Stimulated activated naive B cell treated with anti-CD40 and anti-IgM and Interleukin-4, amounts not matched to agents 10 μg/mL and 1 μg/mL and 100 μg/mL, for 72 hours (primary cell): Measurements from ENCODE around the gene R3HCC1L.
"Not testable (repeated sequence)": the region's sequence is repeated elsewhere in the genome, so short reads cannot be mapped to it uniquely, and the experiment has no call there.

Experiments
- ATAC-seq, 2 donors: fragments of 150-1000 bp; cut with Tn5 transposase; replicated peaks; 2 replicates each; pipeline ENCODE4 v1.10.0; 2021; ENCODE audit warnings: moderate library complexity in 1 of 2
- DNase-seq: peaks from one replicate; pipeline ENCODE4 v3.0.0; 2021
- H3K27ac Mint-ChIP-seq: one replicate; pipeline ENCODE4 v1.8.0; 2022; ENCODE audit warnings: mild to moderate bottlenecking, mixed read lengths
- H3K27me3 Mint-ChIP-seq, 2 donors: one replicate each; pipeline ENCODE4 v1.8.0; 2022; ENCODE audit warnings: mixed read lengths in 2 of 2
- H3K36me3 Mint-ChIP-seq, 2 donors: one replicate each; pipeline ENCODE4 v1.8.0; 2022; ENCODE audit warnings: mixed read lengths in 2 of 2, mild to moderate bottlenecking in 1 of 2
- H3K4me1 Mint-ChIP-seq, 2 donors: one replicate each; pipeline ENCODE4 v1.8.0; 2022; ENCODE audit warnings: mixed read lengths in 2 of 2, mild to moderate bottlenecking in 1 of 2
- H3K4me3 Mint-ChIP-seq, 2 donors: one replicate each; pipeline ENCODE4 v1.8.0; 2022; ENCODE audit warnings: mild to moderate bottlenecking in 2 of 2, mixed read lengths in 2 of 2, moderate library complexity in 1 of 2
- H3K9me3 Mint-ChIP-seq, 2 donors: one replicate each; pipeline ENCODE4 v1.8.0; 2022; ENCODE audit warnings: mixed read lengths in 2 of 2, mild to moderate bottlenecking in 1 of 2

Gene R3HCC1L

DNA sequence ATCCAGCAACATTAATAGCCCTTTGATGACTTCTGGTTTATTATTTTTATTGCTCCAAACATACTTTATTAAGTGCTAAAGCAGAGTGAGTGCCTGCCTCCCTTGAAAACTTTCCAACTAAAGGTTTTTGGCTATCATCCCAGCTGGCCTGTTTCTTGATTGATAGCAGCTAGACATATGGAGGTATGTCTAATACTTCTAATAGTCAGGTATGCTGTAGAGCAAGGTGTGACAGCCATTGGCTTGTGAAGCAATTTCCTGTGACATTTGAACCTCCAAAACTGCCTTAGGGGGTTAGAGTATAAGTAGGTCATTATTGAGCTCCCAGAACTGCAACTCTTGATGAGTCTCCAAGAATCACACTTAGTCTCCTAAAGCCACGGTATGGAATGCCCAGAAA is 77.7 kb downstream of the R3HCC1L start:
- H3K4me1 Mint-ChIP-seq = peaks cover 15 to 24% of the 10 kb centered on the region in 2 donors

DNA sequence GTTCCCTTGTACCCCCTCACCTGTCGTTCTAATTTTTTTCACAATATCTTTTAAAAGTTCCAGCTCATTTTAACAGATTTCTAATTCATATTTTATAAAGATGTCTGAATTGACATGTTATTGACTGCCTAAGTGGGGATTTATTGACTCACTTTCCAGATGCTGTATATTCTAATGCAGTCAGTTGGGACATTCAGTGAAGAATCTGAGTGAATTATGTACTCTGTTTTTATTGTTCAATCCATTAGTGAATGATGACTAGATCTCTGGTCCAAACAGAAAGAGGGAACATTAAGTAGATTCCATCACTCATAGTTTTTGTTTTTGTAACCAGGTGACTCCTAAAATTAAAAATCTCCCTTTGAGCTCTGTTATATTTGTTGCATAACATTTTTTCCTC is 79.3 kb downstream of the R3HCC1L start:
- H3K4me3 Mint-ChIP-seq = no peak overlapping the region
- DNase-seq = no peak
- no peaks in the 10 kb centered on the region for H3K27me3 Mint-ChIP-seq
- peaks cover 0 to 6% of the 10 kb centered on the region in 2 donors for H3K9me3 Mint-ChIP-seq
- no peak for ATAC-seq
- H3K4me1 Mint-ChIP-seq = peaks cover 16 to 38% of the 10 kb centered on the region in 2 donors
- peaks cover 39 to 45% of the 10 kb centered on the region in 2 donors for H3K36me3 Mint-ChIP-seq
- no peak overlapping the region for H3K27ac Mint-ChIP-seq

More for the DNA sequence above, 77.7 kb downstream of the R3HCC1L start:
- peaks cover 35 to 44% of the 10 kb centered on the region in 2 donors for H3K36me3 Mint-ChIP-seq
- H3K9me3 Mint-ChIP-seq = peaks cover 0 to 4% of the 10 kb centered on the region in 2 donors
- H3K4me3 Mint-ChIP-seq = no peak overlapping the region
- no peaks in the 10 kb centered on the region for H3K27me3 Mint-ChIP-seq
- DNase-seq (no peak), ATAC-seq (no peak)
- H3K27ac Mint-ChIP-seq = no peak overlapping the region

DNA sequence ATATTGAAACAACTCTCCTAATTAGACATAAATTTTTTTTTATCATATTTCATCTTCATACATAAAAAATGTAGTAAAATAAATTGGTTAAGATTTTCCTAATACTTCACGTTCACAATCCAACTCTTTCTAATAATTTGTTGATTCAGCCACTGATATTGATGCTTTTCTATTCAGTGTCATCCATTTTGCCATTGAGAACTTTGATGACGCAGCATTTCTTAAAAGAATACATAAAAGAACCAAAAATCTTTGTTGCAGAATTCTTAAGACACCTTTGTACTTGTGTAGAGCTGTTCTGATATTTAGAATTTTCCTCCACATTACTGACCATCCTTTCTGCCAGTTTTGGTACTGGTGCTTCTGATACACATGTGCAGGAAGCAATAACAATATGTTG is 80.9 kb downstream of the R3HCC1L start:
- peaks cover 8 to 13% of the 10 kb centered on the region in 2 donors for H3K9me3 Mint-ChIP-seq
- DNase-seq (no peak), ATAC-seq (no peak)
- peaks cover 17 to 34% of the 10 kb centered on the region in 2 donors for H3K4me1 Mint-ChIP-seq
- H3K27ac Mint-ChIP-seq = no peak overlapping the region
- H3K36me3 Mint-ChIP-seq = peaks cover 45 to 48% of the 10 kb centered on the region in 2 donors
- no peak overlapping the region for H3K4me3 Mint-ChIP-seq
- H3K27me3 Mint-ChIP-seq = no peaks in the 10 kb centered on the region

DNA sequence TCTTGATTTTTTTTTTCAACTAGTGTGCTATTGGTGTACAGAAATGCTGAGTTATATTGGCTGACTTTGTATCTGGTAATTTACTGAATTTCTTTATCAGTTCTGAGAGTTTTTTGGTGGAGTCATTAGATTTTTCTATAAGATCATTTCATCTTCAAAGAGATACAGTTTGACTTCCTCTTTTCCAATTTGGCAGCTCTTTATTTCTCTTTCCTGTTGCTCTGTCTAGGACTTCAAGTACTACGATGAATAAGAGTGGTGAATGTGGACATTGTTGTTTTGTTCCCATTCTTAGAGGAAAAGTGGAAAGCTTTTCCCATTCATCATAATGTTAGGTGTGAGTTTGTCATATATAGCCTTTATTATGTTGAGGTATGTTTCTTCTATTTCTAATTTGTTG is 83.3 kb downstream of the R3HCC1L start:
- DNase-seq = no peak
- ATAC-seq = no peak

DNA sequence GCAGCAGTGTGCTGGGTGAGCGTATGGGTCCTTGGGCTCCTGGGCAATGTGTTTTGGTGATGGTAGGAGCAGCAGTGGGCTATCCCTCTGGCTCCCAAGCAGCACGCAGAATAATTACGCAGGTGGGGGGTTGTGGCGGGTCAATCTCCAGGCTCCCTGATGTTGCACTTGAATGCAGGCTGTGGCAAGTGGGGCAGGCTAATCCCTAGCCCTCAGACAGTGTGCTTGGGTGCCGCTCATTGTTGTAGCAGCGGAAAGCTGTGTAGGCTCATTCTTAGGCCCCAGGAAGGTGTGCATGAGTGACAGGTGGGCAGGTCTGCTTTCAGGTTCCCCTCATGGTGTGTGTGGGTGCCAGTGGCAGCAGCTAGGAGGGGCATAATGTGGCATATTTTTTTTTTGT is 89.4 kb downstream of the R3HCC1L start:
- ATAC-seq (no peak), DNase-seq (no peak)
- peaks cover 12 to 26% of the 10 kb centered on the region in 2 donors for H3K4me1 Mint-ChIP-seq
- no peak overlapping the region for H3K27ac Mint-ChIP-seq
- H3K27me3 Mint-ChIP-seq = no peaks in the 10 kb centered on the region
- H3K9me3 Mint-ChIP-seq = peaks cover 8% of the 10 kb centered on the region in 2 donors
- peaks cover 33 to 35% of the 10 kb centered on the region in 2 donors for H3K36me3 Mint-ChIP-seq
- H3K4me3 Mint-ChIP-seq = no peak overlapping the region

More for the DNA sequence above, 83.3 kb downstream of the R3HCC1L start:
- Mint-ChIP-seq H3K4me1 (peaks cover 12 to 19% of the 10 kb centered on the region in 2 donors), H3K4me3 (no peak overlapping the region), H3K27ac (no peak overlapping the region), H3K27me3 (no peaks in the 10 kb centered on the region), H3K9me3 (peaks cover 8 to 9% of the 10 kb centered on the region in 2 donors), H3K36me3 (peaks cover 32% of the 10 kb centered on the region in 2 donors)

DNA sequence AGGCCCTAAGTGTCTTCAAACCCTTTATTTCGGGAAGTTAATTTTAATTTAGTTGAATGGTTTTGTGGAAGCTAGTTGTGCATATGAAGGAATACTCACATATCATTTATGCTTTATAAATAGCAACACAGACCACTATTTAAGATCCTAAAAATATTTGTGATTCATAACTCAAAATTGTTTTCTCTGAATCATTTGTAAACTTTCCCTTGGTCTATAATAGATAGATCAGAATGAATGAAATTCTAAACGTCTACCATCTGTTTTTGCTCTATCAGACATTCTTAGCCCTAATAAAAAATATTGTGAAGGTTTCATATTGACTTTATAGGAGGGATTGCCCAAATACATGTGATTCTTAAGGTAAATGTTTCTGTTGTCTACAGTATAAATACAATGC is 90.1 kb downstream of the R3HCC1L start:
- Mint-ChIP-seq H3K9me3 (peaks cover 3% of the 10 kb centered on the region in 2 donors), H3K27me3 (no peaks in the 10 kb centered on the region), H3K4me1 (peaks cover 14 to 31% of the 10 kb centered on the region in 2 donors), H3K27ac (no peak overlapping the region), H3K4me3 (no peak overlapping the region), H3K36me3 (peaks cover 30 to 34% of the 10 kb centered on the region in 2 donors)
- ATAC-seq (no peak), DNase-seq (no peak)

DNA sequence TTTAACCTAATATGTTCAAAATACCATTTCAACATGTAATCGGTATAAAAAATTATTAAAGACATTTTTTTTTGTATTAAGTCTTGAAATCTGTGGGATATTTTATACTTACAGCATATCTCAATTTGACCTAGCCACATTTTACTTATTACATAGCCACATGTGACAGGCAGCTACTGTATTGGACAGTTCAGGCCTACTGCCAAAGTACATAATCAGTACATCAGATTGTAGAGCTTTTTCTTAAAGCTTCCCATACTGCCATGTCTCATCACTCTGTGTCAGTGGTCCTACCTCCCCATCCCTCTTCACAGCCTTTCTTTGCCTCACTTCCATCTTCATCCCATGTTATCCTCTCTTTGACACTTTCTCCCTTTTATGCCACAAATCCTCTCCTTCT is 90.5 kb downstream of the R3HCC1L start:
- ATAC-seq = no peak
- no peak overlapping the region for H3K27ac Mint-ChIP-seq
- peaks cover 0 to 1% of the 10 kb centered on the region in 2 donors for H3K9me3 Mint-ChIP-seq
- no peaks in the 10 kb centered on the region for H3K27me3 Mint-ChIP-seq
- DNase-seq = no peak
- peaks cover 25 to 30% of the 10 kb centered on the region in 2 donors for H3K36me3 Mint-ChIP-seq
- H3K4me3 Mint-ChIP-seq = no peak overlapping the region
- H3K4me1 Mint-ChIP-seq = peaks cover 14 to 33% of the 10 kb centered on the region in 2 donors

DNA sequence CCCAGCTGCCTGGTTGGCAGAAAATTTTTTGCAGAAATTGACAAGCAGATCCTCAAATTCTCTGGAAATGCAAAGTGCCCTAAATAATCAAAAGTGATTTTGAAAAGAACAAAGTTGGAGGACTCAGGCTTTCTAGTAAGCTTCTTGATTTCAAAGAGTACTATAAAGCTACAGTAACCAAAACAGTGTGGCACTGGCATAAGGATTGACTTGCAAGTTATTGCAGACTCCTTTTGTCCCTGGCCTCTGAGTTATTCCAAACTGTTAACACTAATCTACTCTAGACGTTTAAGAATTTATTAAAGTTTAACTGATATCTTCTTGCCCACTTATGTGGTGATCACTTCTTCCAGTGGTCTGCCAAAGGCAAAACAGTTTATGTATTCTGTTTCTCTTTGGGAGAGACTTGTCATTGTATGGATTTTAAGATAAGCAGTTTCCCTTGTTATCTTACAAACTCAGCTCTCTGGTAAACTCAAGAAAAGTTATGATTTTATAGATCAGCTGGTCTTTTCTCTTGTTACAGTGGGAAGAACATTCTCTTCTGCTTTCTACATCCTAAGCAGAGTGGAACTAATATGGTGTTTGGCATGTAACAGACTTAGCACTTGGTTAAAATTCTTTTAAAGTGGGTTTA is 92.2 kb downstream of the R3HCC1L start:
- H3K9me3 Mint-ChIP-seq = peaks cover 0 to 1% of the 10 kb centered on the region in 2 donors
- H3K4me3 Mint-ChIP-seq = no peak overlapping the region
- ATAC-seq (no peak), DNase-seq (no peak)
- H3K27me3 Mint-ChIP-seq = no peaks in the 10 kb centered on the region
- H3K27ac Mint-ChIP-seq = no peak overlapping the region
- peaks cover 25 to 33% of the 10 kb centered on the region in 2 donors for H3K36me3 Mint-ChIP-seq
- peaks cover 17 to 38% of the 10 kb centered on the region in 2 donors for H3K4me1 Mint-ChIP-seq

DNA sequence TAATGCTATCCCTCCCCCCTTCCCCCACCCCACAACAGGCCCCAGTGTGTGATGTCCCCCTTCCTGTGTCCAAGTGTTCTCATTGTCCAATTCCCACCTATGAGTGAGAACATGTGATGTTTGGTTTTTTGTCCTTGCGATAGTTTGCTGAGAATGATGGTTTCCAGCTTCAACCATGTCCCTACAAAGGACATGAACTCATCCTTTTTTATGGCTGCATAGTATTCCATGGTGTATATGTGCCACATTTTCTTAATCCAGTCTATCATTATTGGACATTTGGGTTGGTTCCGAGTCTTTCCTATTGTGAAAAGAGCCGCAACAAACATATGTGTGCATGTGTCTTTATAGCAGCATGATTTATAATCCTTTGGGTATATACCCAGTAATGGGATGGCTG is 93.3 kb downstream of the R3HCC1L start:
- H3K9me3 Mint-ChIP-seq = not testable (repeated sequence)
- H3K36me3 Mint-ChIP-seq = peaks cover 26 to 38% of the 10 kb centered on the region in 2 donors

DNA sequence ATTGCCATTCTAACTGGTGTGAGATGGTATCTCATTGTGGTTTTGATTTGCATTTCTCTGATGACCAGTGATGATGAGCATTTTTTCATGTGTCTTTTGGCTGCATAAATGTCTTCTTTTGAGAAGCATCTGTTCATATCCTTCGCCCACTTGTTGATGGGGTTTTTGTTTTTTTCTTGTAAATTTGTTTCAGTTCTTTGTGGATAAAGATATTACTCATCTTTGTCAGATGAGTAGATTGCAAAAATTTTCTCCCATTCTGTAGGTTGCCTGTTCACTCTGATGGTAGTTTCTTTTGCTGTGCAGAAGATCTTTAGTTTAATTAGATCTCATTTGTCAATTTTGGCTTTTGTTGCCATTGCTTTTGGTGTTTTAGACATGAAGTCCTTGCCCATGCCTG is 93.8 kb downstream of the R3HCC1L start:
- peaks cover 17 to 37% of the 10 kb centered on the region in 2 donors for H3K4me1 Mint-ChIP-seq
- not testable (repeated sequence) for DNase-seq, H3K27me3 Mint-ChIP-seq, H3K4me3 Mint-ChIP-seq, H3K27ac Mint-ChIP-seq, ATAC-seq, H3K9me3 Mint-ChIP-seq
- H3K36me3 Mint-ChIP-seq = peaks cover 25 to 37% of the 10 kb centered on the region in 2 donors

More for the DNA sequence above, 93.3 kb downstream of the R3HCC1L start:
- H3K27ac Mint-ChIP-seq, ATAC-seq, DNase-seq, H3K4me3 Mint-ChIP-seq, H3K27me3 Mint-ChIP-seq: not testable (repeated sequence)
- peaks cover 17 to 38% of the 10 kb centered on the region in 2 donors for H3K4me1 Mint-ChIP-seq

DNA sequence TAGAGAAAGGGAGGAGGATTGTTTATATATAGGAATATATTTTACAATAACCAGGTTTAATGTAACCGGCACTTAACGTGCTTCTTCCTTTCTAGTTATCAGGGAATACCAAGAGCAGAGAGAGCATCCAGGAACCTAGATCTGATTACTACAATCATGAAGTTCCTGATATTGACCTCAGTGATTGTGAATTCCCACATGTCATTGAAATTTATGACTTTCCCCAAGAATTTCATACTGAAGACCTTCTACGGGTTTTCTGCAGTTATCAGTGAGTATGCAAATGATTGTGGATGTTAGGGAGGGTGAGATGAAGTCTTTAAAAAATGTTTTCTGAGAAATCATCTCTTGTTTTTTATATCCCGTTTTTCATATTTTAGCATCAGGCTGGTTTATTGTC is 97.0 kb downstream of the R3HCC1L start:
- H3K27ac Mint-ChIP-seq = no peak overlapping the region
- no peaks in the 10 kb centered on the region for H3K27me3 Mint-ChIP-seq

DNA sequence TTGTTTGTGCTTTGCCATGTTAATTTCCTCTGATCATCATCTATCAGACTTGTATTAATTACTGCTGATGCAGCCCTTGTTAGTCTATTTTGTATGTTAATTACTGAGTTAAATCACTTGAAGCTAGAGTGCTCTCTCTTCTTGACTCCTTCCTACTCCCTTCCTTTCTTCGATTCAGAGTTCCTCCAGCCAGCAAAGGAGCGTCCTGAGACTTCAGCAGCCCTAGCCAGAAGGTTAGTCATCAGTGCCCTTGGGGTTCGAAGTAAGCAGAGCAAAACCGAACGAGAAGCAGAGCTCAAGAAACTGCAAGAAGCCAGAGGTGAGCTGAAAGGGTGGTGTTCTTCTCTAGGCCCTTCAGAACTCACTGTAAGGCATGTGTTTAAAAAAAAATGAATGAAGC is 101.4 kb downstream of the R3HCC1L start:
- H3K27ac Mint-ChIP-seq = no peak overlapping the region
- H3K4me3 Mint-ChIP-seq = no peak overlapping the region
- no peaks in the 10 kb centered on the region for H3K27me3 Mint-ChIP-seq
- peaks cover 22 to 25% of the 10 kb centered on the region in 2 donors for H3K36me3 Mint-ChIP-seq
- H3K4me1 Mint-ChIP-seq = peaks cover 0 to 2% of the 10 kb centered on the region in 2 donors
- no peaks in the 10 kb centered on the region for H3K9me3 Mint-ChIP-seq
- no peak for DNase-seq
- ATAC-seq = no peak

More for the DNA sequence above, 97.0 kb downstream of the R3HCC1L start:
- DNase-seq (no peak), ATAC-seq (no peak)
- Mint-ChIP-seq H3K9me3 (peaks cover 0 to 1% of the 10 kb centered on the region in 2 donors), H3K4me3 (no peak overlapping the region), H3K36me3 (peaks cover 28 to 40% of the 10 kb centered on the region in 2 donors), H3K4me1 (peaks cover 10 to 18% of the 10 kb centered on the region in 2 donors)

DNA sequence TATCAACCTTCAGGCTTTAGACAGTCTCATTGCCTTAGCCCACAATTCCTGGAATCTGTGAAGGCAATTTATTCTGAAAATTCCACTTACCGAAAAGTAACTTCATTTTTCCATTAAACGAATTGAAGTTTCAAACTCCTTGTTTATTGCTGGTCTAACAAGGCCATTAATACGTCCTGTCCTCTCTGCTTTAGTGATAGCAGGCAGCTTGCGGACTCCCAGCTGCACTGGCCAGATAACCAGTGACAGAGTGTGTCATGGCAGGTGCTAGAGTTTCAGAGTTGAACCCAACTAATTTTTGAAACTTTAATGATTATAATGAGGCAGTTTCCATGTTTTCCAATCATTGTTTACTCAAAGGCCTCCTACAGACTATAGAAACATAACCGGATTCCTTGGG is 102.4 kb downstream of the R3HCC1L start:
- H3K27me3 Mint-ChIP-seq = no peaks in the 10 kb centered on the region
- H3K4me3 Mint-ChIP-seq = no peak overlapping the region
- ATAC-seq = no peak
- no peak overlapping the region for H3K27ac Mint-ChIP-seq
- DNase-seq = no peak
- peaks cover 0 to 2% of the 10 kb centered on the region in 2 donors for H3K4me1 Mint-ChIP-seq
- H3K9me3 Mint-ChIP-seq = no peaks in the 10 kb centered on the region
- H3K36me3 Mint-ChIP-seq = peaks cover 21 to 28% of the 10 kb centered on the region in 2 donors

DNA sequence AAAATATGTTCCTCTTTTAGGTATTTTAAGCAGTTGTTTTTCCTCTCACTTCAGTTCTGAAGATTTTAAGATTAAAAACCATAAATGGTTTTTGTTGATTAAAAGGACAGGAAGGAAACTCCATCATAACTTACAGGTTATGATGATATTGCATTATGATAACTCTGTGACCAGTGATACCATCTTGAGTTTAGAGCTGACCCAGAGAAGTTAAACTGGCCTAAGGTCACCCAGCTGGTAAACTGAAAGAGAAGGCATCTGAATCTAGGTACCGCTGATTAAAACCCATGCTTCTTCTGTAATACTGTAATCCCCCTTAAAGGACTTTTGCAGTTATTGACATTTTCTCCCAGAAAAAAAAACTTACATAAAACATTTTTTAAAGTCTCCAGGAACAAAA is 103.9 kb downstream of the R3HCC1L start:
- H3K36me3 Mint-ChIP-seq = peaks cover 27 to 30% of the 10 kb centered on the region in 2 donors
- no peak for ATAC-seq
- H3K27me3 Mint-ChIP-seq = no peaks in the 10 kb centered on the region
- H3K4me3 Mint-ChIP-seq = no peak overlapping the region
- H3K9me3 Mint-ChIP-seq = no peaks in the 10 kb centered on the region
- no peak for DNase-seq
- no peak overlapping the region for H3K27ac Mint-ChIP-seq
- H3K4me1 Mint-ChIP-seq = peaks cover 0 to 2% of the 10 kb centered on the region in 2 donors

DNA sequence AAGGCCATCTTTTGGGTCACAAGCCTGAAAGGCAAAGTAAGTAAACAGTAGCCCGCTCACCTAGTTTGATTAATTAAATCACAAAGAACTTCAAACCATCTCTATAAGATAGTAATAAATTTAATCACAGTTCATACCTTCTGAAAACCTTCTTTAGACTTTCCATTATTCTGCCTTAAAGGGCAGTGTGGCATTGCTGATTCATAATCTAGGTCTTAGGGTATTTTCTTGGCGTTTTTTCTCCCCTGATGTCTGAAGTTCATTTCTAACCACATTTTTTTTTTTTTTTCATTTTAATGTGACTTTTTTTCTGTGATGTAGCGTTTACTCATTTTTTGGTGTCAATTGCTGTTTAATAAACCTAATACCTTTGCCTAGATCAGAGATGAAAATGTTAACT is 106.1 kb downstream of the R3HCC1L start:
- Mint-ChIP-seq H3K27ac (no peak overlapping the region), H3K9me3 (no peaks in the 10 kb centered on the region), H3K4me3 (no peak overlapping the region), H3K36me3 (peaks cover 30 to 33% of the 10 kb centered on the region in 2 donors), H3K27me3 (no peaks in the 10 kb centered on the region), H3K4me1 (no peaks in the 10 kb centered on the region)
- ATAC-seq (no peak), DNase-seq (no peak)
